HepG2 (cell line): ENCODE data around the gene FLRT3. TPM values are rescaled to one million over a fixed set of nuclear protein-coding genes. Genes with fewer than 3 reads are reported as not detected.

ENCODE experiments used
- ARHGAP35 ChIP-seq: sonication (generic); formaldehyde crosslinking; IDR thresholded peaks from 2 replicates; pipeline ENCODE4 v1.9.0; 2022; ENCODE audit warnings: mild to moderate bottlenecking, inconsistent platforms, moderate library complexity, missing genetic modification reagents, borderline replicate concordance
- CREM ChIP-seq, 2 experiments: sonication (generic) in 1 of 2; formaldehyde crosslinking in 1 of 2; IDR thresholded peaks; 2 replicates each; pipeline versions ENCODE4 v1.4.0 to v1.6.1; 2016 to 2020; ENCODE audit warnings: antibody characterized with exemption in 1 of 2, mild to moderate bottlenecking in 1 of 2, missing genetic modification reagents in 1 of 2
- FIP1L1 ChIP-seq: fragments of 200-400 bp; formaldehyde crosslinking; IDR thresholded peaks from 2 replicates; pipeline ENCODE4 v1.6.1; 2018; ENCODE audit warnings: low read depth, mild to moderate bottlenecking, low read length, moderate library complexity, borderline replicate concordance; ENCODE audit not compliant: insufficient read depth
- MED1 ChIP-seq: sonication (generic); formaldehyde crosslinking; IDR thresholded peaks from 2 replicates; pipeline ENCODE4 v1.4.0; 2020; ENCODE audit warnings: missing genetic modification reagents
- PTBP1 ChIP-seq: fragments of 200-400 bp; formaldehyde crosslinking; IDR thresholded peaks from 2 replicates; pipeline ENCODE4 v1.6.1; 2018; ENCODE audit warnings: low read length, low read depth; ENCODE audit not compliant: poor library complexity, severe bottlenecking
- SRSF9 ChIP-seq: fragments of 200-400 bp; formaldehyde crosslinking; IDR thresholded peaks from 2 replicates; pipeline ENCODE4 v1.6.1; 2018; ENCODE audit warnings: borderline replicate concordance, mild to moderate bottlenecking, low read depth, low read length; ENCODE audit not compliant: insufficient read depth, poor library complexity, severe bottlenecking
- ZKSCAN8 ChIP-seq: IDR thresholded peaks from 2 replicates; pipeline ENCODE4 v1.6.1; 2016; ENCODE audit warnings: borderline replicate concordance, missing genetic modification reagents, missing compliant biosample characterization
- ZNF264 ChIP-seq: sonication (generic); formaldehyde crosslinking; IDR thresholded peaks from 2 replicates; pipeline ENCODE4 v1.4.0; 2020; ENCODE audit warnings: missing genetic modification reagents
- polyA plus RNA-seq, 8 experiments: library from polyadenylated mRNA; depleted of rRNA in 3 of 8; stranded (reverse) in 7 of 8; unstranded in 1 of 8; fragments of >200 nt; fragmentation: Illumina TruSeq in 4 of 8; extraction: Trizol in 4 of 8; gene quantifications; 2 replicates each; pipeline versions ENCODE4 v1.2.1 to v1.2.3, GENCODE V29; 2011 to 2016; ENCODE audit warnings: low read depth in 4 of 8, missing spikeins in 1 of 8, mixed read lengths in 1 of 8; ENCODE audit not compliant: insufficient read depth in 1 of 8
- total RNA-seq, 5 experiments: library from RNA; depleted of rRNA; stranded (reverse); fragments of >200 nt; fragmentation: Illumina TruSeq; extraction: Trizol; gene quantifications; 2 replicates each; pipeline ENCODE4 v1.2.3, GENCODE V29; 2016; ENCODE audit warnings: low read depth in 1 of 5
- TF ChIP-seq, protein P1 (sequence below): sonication (generic); formaldehyde crosslinking; conservative IDR thresholded peaks from 2 replicates; pipeline ENCODE4 v1.4.0; 2020; ENCODE audit warnings: mild to moderate bottlenecking, missing genetic modification reagents, moderate library complexity
- TF ChIP-seq, protein P2 (sequence below): sonication (generic); formaldehyde crosslinking; IDR thresholded peaks from 2 replicates; pipeline ENCODE4 v1.4.0; 2020; ENCODE audit warnings: mild to moderate bottlenecking, low read depth, missing genetic modification reagents
- TF ChIP-seq, protein P3 (sequence below): sonication (generic); formaldehyde crosslinking; IDR thresholded peaks from 2 replicates; pipeline ENCODE4 v1.5.0; 2020; ENCODE audit warnings: mild to moderate bottlenecking, missing genetic modification reagents, moderate library complexity
- TF ChIP-seq, protein P4 (sequence below): sonication (generic); formaldehyde crosslinking; IDR thresholded peaks from 2 replicates; pipeline ENCODE4 v1.8.0; 2022; ENCODE audit warnings: mild to moderate bottlenecking, missing genetic modification reagents, moderate library complexity
- TF ChIP-seq, protein P5 (sequence below): sonication (generic); formaldehyde crosslinking; IDR thresholded peaks from 2 replicates; pipeline ENCODE4 v1.8.1; 2023; ENCODE audit warnings: mild to moderate bottlenecking, missing genetic modification reagents, borderline replicate concordance
- TF ChIP-seq, protein P6 (sequence below): sonication (generic); formaldehyde crosslinking; IDR thresholded peaks from 2 replicates; pipeline ENCODE4 v1.4.0; 2020; ENCODE audit warnings: mild to moderate bottlenecking, missing genetic modification reagents, borderline replicate concordance
- TF ChIP-seq, protein P7 (sequence below): sonication (generic); formaldehyde crosslinking; IDR thresholded peaks from 2 replicates; pipeline ENCODE4 v1.8.0; 2022; ENCODE audit warnings: mild to moderate bottlenecking, missing genetic modification reagents, moderate library complexity

Gene FLRT3
- total and polyA plus RNA-seq, 2 of the 13 experiments (the other 11 are each of a cell fraction or from before 2014, with no cell fraction given) = 0.44 to 5.3 TPM

DNA sequence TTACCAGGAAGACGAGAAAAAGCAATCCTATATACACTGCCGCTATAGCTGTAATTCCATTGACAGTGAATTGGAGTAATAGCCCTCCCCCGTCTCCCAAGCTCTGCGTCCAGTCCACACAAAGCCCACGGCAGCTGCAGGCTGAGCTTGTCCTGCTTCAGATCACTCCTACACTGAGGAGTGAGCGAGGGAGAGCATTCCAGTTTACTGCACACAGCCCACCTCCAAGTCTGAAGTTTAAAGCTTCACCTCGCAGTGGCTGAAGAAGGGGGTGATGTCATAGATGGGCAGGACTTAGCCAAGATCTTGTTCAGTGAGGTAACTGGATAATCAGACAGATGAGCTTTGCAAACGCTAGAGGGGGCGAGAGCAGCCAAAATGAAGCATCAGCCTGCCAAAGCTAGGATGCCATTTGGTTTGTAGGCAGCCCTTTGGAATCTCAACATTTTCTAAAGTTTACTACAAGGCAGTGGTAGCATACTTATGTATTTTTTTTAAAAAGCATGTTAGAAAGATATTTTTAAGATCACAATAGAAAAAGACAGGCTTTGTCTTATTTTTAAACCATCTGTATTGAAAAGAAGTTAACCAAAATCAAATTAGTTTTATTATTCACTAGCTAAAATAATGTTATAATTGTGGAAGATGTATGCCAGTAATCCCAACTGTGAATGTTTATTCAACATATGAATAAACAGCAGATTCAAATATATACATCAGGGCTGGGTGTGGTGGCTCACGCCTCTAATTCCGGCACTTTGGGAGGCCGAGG, at the start of gene FLRT3 (continued):
- TF ChIP-seq ZKSCAN8 (CRISPR knock-in tag) = 0 out of 2 replicates have a peak, but pooled peaks have one; percentile 46
- no peak for TF ChIP-seq FIP1L1
- no peak; the same call in 1 of the 2 replicates for TF ChIP-seq MED1 (CRISPR knock-in tag)
- TF ChIP-seq, protein P1, sequence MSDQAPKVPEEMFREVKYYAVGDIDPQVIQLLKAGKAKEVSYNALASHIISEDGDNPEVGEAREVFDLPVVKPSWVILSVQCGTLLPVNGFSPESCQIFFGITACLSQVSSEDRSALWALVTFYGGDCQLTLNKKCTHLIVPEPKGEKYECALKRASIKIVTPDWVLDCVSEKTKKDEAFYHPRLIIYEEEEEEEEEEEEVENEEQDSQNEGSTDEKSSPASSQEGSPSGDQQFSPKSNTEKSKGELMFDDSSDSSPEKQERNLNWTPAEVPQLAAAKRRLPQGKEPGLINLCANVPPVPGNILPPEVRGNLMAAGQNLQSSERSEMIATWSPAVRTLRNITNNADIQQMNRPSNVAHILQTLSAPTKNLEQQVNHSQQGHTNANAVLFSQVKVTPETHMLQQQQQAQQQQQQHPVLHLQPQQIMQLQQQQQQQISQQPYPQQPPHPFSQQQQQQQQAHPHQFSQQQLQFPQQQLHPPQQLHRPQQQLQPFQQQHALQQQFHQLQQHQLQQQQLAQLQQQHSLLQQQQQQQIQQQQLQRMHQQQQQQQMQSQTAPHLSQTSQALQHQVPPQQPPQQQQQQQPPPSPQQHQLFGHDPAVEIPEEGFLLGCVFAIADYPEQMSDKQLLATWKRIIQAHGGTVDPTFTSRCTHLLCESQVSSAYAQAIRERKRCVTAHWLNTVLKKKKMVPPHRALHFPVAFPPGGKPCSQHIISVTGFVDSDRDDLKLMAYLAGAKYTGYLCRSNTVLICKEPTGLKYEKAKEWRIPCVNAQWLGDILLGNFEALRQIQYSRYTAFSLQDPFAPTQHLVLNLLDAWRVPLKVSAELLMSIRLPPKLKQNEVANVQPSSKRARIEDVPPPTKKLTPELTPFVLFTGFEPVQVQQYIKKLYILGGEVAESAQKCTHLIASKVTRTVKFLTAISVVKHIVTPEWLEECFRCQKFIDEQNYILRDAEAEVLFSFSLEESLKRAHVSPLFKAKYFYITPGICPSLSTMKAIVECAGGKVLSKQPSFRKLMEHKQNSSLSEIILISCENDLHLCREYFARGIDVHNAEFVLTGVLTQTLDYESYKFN (CRISPR knock-in tag) = no peak
- TF ChIP-seq, protein P2, sequence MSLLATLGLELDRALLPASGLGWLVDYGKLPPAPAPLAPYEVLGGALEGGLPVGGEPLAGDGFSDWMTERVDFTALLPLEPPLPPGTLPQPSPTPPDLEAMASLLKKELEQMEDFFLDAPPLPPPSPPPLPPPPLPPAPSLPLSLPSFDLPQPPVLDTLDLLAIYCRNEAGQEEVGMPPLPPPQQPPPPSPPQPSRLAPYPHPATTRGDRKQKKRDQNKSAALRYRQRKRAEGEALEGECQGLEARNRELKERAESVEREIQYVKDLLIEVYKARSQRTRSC (CRISPR knock-in tag) = no peak
- TF ChIP-seq, protein P3, sequence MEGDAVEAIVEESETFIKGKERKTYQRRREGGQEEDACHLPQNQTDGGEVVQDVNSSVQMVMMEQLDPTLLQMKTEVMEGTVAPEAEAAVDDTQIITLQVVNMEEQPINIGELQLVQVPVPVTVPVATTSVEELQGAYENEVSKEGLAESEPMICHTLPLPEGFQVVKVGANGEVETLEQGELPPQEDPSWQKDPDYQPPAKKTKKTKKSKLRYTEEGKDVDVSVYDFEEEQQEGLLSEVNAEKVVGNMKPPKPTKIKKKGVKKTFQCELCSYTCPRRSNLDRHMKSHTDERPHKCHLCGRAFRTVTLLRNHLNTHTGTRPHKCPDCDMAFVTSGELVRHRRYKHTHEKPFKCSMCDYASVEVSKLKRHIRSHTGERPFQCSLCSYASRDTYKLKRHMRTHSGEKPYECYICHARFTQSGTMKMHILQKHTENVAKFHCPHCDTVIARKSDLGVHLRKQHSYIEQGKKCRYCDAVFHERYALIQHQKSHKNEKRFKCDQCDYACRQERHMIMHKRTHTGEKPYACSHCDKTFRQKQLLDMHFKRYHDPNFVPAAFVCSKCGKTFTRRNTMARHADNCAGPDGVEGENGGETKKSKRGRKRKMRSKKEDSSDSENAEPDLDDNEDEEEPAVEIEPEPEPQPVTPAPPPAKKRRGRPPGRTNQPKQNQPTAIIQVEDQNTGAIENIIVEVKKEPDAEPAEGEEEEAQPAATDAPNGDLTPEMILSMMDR (CRISPR knock-in tag) = peak; percentile 97
- TF ChIP-seq ARHGAP35 = 0 out of 2 replicates have a peak, but pooled peaks have one; percentile 57
- no peak for TF ChIP-seq ZNF264 (CRISPR knock-in tag)
- no peak for TF ChIP-seq PTBP1
- TF ChIP-seq, protein P4, sequence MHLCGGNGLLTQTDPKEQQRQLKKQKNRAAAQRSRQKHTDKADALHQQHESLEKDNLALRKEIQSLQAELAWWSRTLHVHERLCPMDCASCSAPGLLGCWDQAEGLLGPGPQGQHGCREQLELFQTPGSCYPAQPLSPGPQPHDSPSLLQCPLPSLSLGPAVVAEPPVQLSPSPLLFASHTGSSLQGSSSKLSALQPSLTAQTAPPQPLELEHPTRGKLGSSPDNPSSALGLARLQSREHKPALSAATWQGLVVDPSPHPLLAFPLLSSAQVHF = no peak
- TF ChIP-seq, protein P5, sequence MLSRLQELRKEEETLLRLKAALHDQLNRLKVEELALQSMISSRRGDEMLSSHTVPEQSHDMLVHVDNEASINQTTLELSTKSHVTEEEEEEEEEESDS (CRISPR knock-in tag) = no peak
- TF ChIP-seq SRSF9 = no peak
- TF ChIP-seq, protein P6, sequence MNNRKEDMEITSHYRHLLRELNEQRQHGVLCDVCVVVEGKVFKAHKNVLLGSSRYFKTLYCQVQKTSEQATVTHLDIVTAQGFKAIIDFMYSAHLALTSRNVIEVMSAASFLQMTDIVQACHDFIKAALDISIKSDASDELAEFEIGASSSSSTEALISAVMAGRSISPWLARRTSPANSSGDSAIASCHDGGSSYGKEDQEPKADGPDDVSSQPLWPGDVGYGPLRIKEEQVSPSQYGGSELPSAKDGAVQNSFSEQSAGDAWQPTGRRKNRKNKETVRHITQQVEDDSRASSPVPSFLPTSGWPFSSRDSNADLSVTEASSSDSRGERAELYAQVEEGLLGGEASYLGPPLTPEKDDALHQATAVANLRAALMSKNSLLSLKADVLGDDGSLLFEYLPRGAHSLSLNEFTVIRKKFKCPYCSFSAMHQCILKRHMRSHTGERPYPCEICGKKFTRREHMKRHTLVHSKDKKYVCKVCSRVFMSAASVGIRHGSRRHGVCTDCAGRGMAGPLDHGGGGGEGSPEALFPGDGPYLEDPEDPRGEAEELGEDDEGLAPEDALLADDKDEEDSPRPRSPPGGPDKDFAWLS = no peak
- TF ChIP-seq CREM (IDR thresholded peaks at IDR 0.05) = no peak; the same call in 1 of the 2 replicates
- TF ChIP-seq CREM (CRISPR knock-in tag; IDR thresholded peaks at IDR 0.05) = no peak
- TF ChIP-seq, protein P7, sequence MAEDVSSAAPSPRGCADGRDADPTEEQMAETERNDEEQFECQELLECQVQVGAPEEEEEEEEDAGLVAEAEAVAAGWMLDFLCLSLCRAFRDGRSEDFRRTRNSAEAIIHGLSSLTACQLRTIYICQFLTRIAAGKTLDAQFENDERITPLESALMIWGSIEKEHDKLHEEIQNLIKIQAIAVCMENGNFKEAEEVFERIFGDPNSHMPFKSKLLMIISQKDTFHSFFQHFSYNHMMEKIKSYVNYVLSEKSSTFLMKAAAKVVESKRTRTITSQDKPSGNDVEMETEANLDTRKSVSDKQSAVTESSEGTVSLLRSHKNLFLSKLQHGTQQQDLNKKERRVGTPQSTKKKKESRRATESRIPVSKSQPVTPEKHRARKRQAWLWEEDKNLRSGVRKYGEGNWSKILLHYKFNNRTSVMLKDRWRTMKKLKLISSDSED = no peak
